ENCODE results near the gene IL2. TPM values are rescaled to one million over a fixed set of nuclear protein-coding genes. Genes with fewer than 3 reads are reported as not detected.

The IL2 gene
- not detected in 2 replicates for polyA plus RNA-seq (2011; rRNA removed)
- not detected in 2 replicates for polyA minus RNA-seq (2011; rRNA and poly(A)+ RNA removed)

- no peak within 1 kb of the TSS for H3K27ac ChIP-seq (ENCODE audit: low read depth, low read length)
- DNase-seq (ENCODE audit: low read depth, low spot score), result no peak
- TF ChIP-seq, protein P1, sequence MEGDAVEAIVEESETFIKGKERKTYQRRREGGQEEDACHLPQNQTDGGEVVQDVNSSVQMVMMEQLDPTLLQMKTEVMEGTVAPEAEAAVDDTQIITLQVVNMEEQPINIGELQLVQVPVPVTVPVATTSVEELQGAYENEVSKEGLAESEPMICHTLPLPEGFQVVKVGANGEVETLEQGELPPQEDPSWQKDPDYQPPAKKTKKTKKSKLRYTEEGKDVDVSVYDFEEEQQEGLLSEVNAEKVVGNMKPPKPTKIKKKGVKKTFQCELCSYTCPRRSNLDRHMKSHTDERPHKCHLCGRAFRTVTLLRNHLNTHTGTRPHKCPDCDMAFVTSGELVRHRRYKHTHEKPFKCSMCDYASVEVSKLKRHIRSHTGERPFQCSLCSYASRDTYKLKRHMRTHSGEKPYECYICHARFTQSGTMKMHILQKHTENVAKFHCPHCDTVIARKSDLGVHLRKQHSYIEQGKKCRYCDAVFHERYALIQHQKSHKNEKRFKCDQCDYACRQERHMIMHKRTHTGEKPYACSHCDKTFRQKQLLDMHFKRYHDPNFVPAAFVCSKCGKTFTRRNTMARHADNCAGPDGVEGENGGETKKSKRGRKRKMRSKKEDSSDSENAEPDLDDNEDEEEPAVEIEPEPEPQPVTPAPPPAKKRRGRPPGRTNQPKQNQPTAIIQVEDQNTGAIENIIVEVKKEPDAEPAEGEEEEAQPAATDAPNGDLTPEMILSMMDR (IDR thresholded peaks at IDR 0.05; ENCODE audit: low read depth, low read length), result no peak
- H3K4me3 ChIP-seq (ENCODE audit: low read depth, low read length), result no peak within 1 kb of the TSS
- H3K27me3 ChIP-seq (ENCODE audit: control insufficient read depth, insufficient read depth, low read length), result no peaks in the 10 kb centered on the region
- CTCF ChIA-PET, result interaction anchor here (0.6 kb wide), 1 partner anchor 24 kb away, joined by 3 read pairs; no protein-coding TSS in a partner anchor
- H3K9me3 ChIP-seq (ENCODE audit: control insufficient read depth, insufficient read depth, low read length), result no peaks in the 10 kb centered on the region
- POLR2A ChIA-PET, result no interaction called here
Measured at GRCh38 chr4:122456231-122457116, at the start of gene IL2. Gene IL2, minus strand, starts transcription at chr4:122456725. Its CDS starts 285 bp downstream, at chr4:122456440.

GRCh38 chr4:122503214-122503613 is 46.7 kb upstream of the IL2 start:
- Histone ChIP-seq H3K27ac (ENCODE audit: low read depth, low read length) (no peak overlapping the region), H3K27me3 (ENCODE audit: control insufficient read depth, insufficient read depth, low read length) (no peaks in the 10 kb centered on the region), H3K9me3 (ENCODE audit: control insufficient read depth, insufficient read depth, low read length) (no peaks in the 10 kb centered on the region), H3K4me3 (ENCODE audit: low read depth, low read length) (no peak overlapping the region)
- DNase-seq (ENCODE audit: low read depth, low spot score), result no peak
- TF ChIP-seq, protein P1 (IDR thresholded peaks at IDR 0.05; ENCODE audit: low read depth, low read length), result no peak
- POLR2A ChIA-PET, result no interaction called here
- CTCF ChIA-PET, result no interaction called here

GRCh38 chr4:122500852-122501501 is 44.5 kb upstream of the IL2 start:
- TF ChIP-seq, protein P1 (IDR thresholded peaks at IDR 0.05; ENCODE audit: low read depth, low read length), result no peak
- H3K27me3 ChIP-seq (ENCODE audit: control insufficient read depth, insufficient read depth, low read length), result no peaks in the 10 kb centered on the region
- H3K4me3 ChIP-seq (ENCODE audit: low read depth, low read length), result no peak overlapping the region
- no peak overlapping the region for H3K27ac ChIP-seq (ENCODE audit: low read depth, low read length)
- H3K9me3 ChIP-seq (ENCODE audit: control insufficient read depth, insufficient read depth, low read length), result no peaks in the 10 kb centered on the region
- ChIA-PET CTCF (no interaction called here), POLR2A (no interaction called here)
- DNase-seq (ENCODE audit: low read depth, low spot score), result no peak

DNA sequence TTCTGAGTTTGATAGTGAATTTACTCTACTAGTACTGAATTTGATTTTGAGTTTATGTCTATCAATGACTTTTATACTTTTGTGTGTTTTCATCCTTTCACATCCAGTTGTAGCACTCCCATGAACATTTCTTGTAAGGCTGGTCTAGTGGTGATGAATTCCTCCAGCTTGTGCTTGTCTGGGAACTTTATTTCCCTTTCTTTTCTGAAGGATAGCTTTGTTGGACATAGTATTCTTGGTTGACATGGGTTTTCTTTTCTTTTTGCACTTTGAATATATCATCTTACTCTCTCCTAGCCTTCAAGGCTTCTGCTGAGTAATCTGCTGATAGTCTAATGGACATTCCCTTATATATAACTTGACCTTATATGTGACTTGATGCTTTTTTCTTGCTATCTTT is 32.5 kb upstream of the IL2 start:
- H3K9me3 ChIP-seq (ENCODE audit: control insufficient read depth, insufficient read depth, low read length), result no peaks in the 10 kb centered on the region
- DNase-seq (ENCODE audit: low read depth, low spot score), result no peak
- no peak overlapping the region for H3K4me3 ChIP-seq (ENCODE audit: low read depth, low read length)
- no peaks in the 10 kb centered on the region for H3K27me3 ChIP-seq (ENCODE audit: control insufficient read depth, insufficient read depth, low read length)
- H3K27ac ChIP-seq (ENCODE audit: low read depth, low read length), result no peak overlapping the region
- TF ChIP-seq, protein P1 (IDR thresholded peaks at IDR 0.05; ENCODE audit: low read depth, low read length), result no peak
- ChIA-PET POLR2A (no interaction called here), CTCF (no interaction called here)

GRCh38 chr4:122483481-122483880 is 27.0 kb upstream of the IL2 start:
- ChIA-PET POLR2A (no interaction called here), CTCF (no interaction called here)
- no peaks in the 10 kb centered on the region for H3K9me3 ChIP-seq (ENCODE audit: control insufficient read depth, insufficient read depth, low read length)
- no peaks in the 10 kb centered on the region for H3K27me3 ChIP-seq (ENCODE audit: control insufficient read depth, insufficient read depth, low read length)
- H3K27ac ChIP-seq (ENCODE audit: low read depth, low read length), result no peak overlapping the region
- no peak overlapping the region for H3K4me3 ChIP-seq (ENCODE audit: low read depth, low read length)
- TF ChIP-seq, protein P1 (IDR thresholded peaks at IDR 0.05; ENCODE audit: low read depth, low read length), result no peak
- DNase-seq (ENCODE audit: low read depth, low spot score), result no peak

Measured in AG04450 (cell line).